Measurements from ENCODE around the gene SCYL3. TPM values are rescaled to one million over a fixed set of nuclear protein-coding genes. Genes with fewer than 3 reads are reported as not detected.

The SCYL3 gene
- 5.6 TPM for total RNA-seq
- long read RNA-seq, full-length matches to known transcripts, result 6 of 11 reads
- long read RNA-seq, partial matches to known transcripts, result 1 of 11 reads
- long read RNA-seq, other reads (novel, unspliced or antisense), result 4 of 11 reads

DNA sequence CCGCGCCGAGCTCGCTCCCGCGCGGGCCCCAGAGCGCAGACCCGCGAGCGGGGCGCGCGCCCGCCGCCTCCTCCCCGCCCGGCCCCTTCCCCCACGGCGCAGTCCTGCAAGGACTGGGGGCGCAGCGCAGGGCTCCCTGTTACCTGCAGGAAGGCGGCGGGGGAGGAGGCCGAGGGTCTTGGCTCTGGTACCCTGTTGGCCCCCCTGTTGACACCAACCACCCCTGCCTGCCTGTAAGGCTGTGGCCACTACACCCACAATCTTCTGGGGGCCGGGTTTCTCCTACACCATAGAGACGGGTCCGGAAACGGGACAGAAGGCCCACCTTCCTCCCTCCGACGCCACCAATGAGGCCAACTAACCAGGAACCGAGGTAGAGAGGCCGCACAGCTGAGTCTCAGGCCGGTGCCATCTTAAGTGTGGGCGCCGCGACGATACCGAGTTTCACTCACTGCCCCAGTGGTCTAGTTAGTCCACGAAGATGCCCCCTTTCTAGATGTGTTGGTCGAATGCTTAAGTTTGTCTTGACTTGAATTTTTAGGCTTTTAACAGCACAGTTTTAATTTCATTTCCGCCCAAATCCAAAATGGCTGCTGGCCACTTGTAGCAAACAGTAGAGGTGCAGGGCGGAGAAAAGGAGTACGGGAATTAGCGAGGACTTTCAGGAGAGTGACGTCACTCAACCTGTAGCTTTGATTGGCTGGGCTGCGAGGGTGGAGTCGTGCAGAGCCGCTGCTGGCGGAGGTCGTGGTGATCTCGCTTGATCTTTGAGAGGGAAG, at the start of gene SCYL3:
TSS of gene SCYL3 (minus strand) at position 252 of the 779 bp plus-strand sequence. CDS start 5,056 bp downstream, outside the sequence.
- Histone ChIP-seq H3K27ac (replicated peaks) (peak within 1 kb of the TSS; percentile 99), H3K27me3 (ENCODE audit: low read depth) (peaks cover 10% of the 10 kb centered on the region)
- intact Hi-C loops (cut with micrococcal nuclease), result no loop called here

DNA sequence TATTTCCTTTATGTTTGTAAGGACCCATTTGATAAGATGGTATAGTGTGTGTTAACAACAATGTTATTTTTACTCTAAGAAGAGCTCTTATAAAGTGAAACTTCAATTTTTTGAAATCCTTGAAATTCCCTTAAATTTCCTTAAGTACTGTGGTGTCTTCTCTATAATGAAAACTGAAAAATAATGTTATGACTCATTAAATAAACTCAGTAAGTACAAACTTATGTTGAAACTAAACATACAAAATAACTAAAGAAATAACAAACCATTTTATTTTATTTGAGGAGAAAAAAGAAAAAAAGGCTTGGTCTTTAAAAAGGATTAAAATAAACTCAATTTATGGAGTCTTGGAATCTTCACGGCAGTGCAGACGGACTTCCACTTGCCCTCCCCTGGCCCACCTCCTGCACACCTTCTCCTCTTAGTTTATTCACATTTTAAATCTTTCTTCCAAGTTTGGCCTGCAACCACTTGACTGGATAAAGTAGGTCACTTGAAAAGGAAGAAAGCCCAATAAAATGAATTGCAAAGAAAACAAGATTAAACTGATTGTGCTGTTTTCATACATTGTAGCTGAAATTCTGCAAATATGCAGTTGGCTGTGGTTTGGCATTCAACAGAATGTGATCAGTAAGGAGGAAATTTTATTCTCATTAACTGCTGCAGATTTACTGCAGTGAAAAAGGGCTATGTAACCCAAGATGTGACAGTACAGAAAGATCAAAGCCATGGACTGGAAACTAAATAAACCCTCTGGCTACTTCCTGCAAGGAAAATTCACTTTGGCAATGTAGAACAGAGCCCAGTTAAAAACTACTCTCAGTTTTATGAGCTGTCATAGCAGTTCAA, 48.5 kb upstream of the SCYL3 start:
- Histone ChIP-seq H3K4me3 (no peak overlapping the region), H3K27ac (replicated peaks) (no peak overlapping the region), H3K4me1 (no peaks in the 10 kb centered on the region), H3K9me3 (replicated peaks) (no peaks in the 10 kb centered on the region), H3K27me3 (ENCODE audit: low read depth) (no peaks in the 10 kb centered on the region), H3K36me3 (peaks cover 8% of the 10 kb centered on the region)
- intact Hi-C loops (cut with micrococcal nuclease), result no loop called here
- TF ChIP-seq, protein P1, sequence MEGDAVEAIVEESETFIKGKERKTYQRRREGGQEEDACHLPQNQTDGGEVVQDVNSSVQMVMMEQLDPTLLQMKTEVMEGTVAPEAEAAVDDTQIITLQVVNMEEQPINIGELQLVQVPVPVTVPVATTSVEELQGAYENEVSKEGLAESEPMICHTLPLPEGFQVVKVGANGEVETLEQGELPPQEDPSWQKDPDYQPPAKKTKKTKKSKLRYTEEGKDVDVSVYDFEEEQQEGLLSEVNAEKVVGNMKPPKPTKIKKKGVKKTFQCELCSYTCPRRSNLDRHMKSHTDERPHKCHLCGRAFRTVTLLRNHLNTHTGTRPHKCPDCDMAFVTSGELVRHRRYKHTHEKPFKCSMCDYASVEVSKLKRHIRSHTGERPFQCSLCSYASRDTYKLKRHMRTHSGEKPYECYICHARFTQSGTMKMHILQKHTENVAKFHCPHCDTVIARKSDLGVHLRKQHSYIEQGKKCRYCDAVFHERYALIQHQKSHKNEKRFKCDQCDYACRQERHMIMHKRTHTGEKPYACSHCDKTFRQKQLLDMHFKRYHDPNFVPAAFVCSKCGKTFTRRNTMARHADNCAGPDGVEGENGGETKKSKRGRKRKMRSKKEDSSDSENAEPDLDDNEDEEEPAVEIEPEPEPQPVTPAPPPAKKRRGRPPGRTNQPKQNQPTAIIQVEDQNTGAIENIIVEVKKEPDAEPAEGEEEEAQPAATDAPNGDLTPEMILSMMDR (IDR thresholded peaks at IDR 0.05; ENCODE audit: borderline replicate concordance), result no peak
- no peak for DNase-seq

More for the DNA sequence above, at the start of gene SCYL3:
- peak within 1 kb of the TSS; percentile 97 for H3K4me3 ChIP-seq
- H3K9me3 ChIP-seq (replicated peaks), result no peaks in the 10 kb centered on the region
- TF ChIP-seq, protein P1 (IDR thresholded peaks at IDR 0.05; ENCODE audit: borderline replicate concordance), result peak; percentile 20
- DNase-seq, result peak; percentile 93
- no peaks in the 10 kb centered on the region for H3K36me3 ChIP-seq
- H3K4me1 ChIP-seq, result peaks cover 34% of the 10 kb centered on the region

DNA sequence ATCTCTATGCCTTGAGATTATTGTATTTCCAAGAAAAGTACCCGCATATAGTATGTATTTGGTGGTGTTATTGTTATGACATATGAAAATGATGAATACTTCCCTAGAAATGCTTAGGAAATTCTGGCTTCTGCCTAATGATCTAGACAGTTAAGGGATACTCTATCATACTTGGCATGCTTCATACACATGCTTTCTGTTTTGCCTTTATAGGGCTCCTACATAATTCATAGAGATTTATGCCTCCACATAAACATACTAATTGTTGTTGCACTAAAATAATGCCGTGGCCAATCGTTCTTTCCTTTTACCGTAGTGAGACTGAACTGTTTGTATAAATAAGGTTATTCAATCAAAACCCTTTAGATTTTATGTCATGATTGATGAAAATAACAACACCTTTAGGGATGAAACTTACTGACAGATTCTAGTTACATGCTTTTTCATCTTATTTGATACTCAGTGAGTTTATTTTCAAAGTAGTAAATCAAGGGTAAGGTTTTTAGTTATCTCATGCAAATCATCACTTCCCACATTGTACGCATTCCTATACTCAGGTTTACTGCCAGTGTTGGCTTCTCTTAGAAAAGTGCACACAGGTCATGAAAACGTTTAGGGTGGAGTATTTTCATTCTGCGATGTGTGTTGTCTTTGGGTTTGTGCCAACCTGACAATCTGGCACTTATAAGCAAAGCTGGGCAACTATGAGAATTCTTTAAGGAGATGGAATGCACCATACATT, 40.5 kb upstream of the SCYL3 start:
- Histone ChIP-seq H3K4me3 (no peak overlapping the region), H3K4me1 (peaks cover 7% of the 10 kb centered on the region), H3K36me3 (no peaks in the 10 kb centered on the region), H3K27ac (replicated peaks) (no peak overlapping the region), H3K9me3 (replicated peaks) (no peaks in the 10 kb centered on the region), H3K27me3 (ENCODE audit: low read depth) (no peaks in the 10 kb centered on the region)
- DNase-seq, result no peak
- TF ChIP-seq, protein P1 (IDR thresholded peaks at IDR 0.05; ENCODE audit: borderline replicate concordance), result no peak
- intact Hi-C loops (cut with micrococcal nuclease), result no loop called here

DNA sequence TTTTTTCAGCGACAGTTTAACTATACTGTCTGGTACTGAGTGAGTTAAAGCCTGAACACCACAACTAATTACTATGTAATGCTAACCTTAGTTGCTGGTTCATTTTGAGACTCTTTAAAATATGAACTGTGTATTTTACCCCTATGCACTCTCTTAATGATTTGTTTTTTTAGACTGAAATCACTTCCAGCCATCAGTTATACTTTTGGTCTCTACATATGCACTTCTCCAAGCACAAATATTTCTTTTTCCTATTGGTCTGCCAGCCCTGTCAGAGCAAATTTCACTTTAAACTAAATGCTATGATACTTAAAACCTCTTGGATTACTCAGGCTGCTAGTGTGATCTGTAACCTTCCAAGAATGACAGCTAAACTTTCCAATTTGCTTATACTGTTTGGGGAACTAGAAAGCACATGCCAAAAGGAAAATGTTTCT, 38.1 kb upstream of the SCYL3 start:
- H3K4me1 ChIP-seq, result peaks cover 7% of the 10 kb centered on the region
- TF ChIP-seq, protein P1 (IDR thresholded peaks at IDR 0.05; ENCODE audit: borderline replicate concordance), result no peak
- no peaks in the 10 kb centered on the region for H3K36me3 ChIP-seq
- no peak for DNase-seq
- H3K27ac ChIP-seq (replicated peaks), result no peak overlapping the region
- intact Hi-C loops (cut with micrococcal nuclease), result no loop called here
- no peaks in the 10 kb centered on the region for H3K9me3 ChIP-seq (replicated peaks)
- no peak overlapping the region for H3K4me3 ChIP-seq
- no peaks in the 10 kb centered on the region for H3K27me3 ChIP-seq (ENCODE audit: low read depth)

DNA sequence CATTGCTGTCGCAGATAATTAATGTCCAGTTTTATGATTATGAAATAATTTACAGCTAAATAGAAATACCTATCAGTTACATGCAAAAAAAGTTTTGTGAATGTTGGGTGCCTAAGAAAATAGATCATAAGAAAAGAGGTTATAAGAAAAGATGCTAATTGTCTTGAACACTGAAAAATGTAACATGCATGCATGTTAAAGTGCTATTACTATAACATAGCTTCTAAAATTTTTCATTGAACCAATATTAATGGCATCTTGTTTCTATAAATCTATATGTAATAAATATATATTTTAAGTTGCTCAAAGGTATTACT, 35.5 kb upstream of the SCYL3 start:
- no peak overlapping the region for H3K27ac ChIP-seq (replicated peaks)
- DNase-seq, result no peak
- intact Hi-C loops (cut with micrococcal nuclease), result no loop called here
- peaks cover 18% of the 10 kb centered on the region for H3K4me1 ChIP-seq
- no peaks in the 10 kb centered on the region for H3K36me3 ChIP-seq
- no peaks in the 10 kb centered on the region for H3K27me3 ChIP-seq (ENCODE audit: low read depth)
- no peaks in the 10 kb centered on the region for H3K9me3 ChIP-seq (replicated peaks)
- TF ChIP-seq, protein P1 (IDR thresholded peaks at IDR 0.05; ENCODE audit: borderline replicate concordance), result no peak
- H3K4me3 ChIP-seq, result no peak overlapping the region

All from left ventricle myocardium inferior (tissue), 1 donor.